Tongue (tissue), 2 donors: Measurements from ENCODE around the gene PREP. TPM values are rescaled to one million over a fixed set of nuclear protein-coding genes. Genes with fewer than 3 reads are reported as not detected.
"Not testable (repeated sequence)": the region's sequence is repeated elsewhere in the genome, so short reads cannot be mapped to it uniquely, and the experiment has no call there.

Experiments
- DNase-seq: peaks from one replicate; pipeline ENCODE4 v3.0.0-alpha.2; 2015
- total RNA-seq: library from RNA; depleted of rRNA; stranded (reverse); fragments of >200 nt; gene quantifications from one replicate; pipeline ENCODE4 v1.2.3, GENCODE V29; 2014

The PREP gene
- total RNA-seq, 1 donor from 2014 or later = 49.4 TPM

DNA sequence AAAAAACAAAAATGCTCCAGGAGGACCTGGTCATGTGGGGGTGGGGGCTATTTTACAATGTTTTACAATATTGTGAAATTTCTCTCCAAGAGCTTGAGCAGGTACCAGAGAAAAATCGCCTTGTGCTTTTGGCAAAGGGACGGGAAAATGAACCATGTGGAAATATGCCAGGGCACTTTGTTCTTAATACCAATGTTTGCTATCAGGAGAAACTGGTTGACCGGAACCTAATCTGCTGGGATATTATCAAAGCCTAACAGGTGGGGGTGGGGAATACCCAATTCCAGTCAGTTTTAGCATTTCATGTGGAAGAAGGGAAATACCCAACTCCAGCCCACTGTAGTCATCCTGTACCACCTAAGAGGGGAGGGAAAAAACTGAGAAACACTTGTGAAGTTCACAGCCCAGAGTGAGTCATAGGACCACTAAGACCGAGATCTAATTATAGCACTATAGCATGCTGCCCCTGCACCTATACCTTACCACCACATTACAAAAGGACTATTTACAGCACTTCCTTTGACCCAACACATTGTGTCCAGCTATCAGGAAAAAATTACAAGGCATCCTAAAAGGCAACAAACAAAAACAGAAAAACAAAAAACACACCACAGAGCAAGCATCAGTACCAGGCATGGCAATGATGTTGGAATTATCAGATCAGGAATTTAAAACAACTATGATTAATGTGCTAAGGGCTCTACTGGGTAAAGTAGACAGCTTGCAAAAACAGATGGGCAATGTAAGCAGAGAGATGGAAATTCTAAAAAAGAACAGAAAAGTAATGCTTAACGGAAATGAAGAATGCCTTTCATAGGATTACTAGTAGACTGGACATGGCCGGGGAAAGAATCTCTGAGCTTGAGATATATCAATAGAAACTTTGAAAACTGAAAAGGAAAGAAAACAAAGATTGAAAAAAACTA is 138.9 kb downstream of the PREP start:
- no peak for DNase-seq

DNA sequence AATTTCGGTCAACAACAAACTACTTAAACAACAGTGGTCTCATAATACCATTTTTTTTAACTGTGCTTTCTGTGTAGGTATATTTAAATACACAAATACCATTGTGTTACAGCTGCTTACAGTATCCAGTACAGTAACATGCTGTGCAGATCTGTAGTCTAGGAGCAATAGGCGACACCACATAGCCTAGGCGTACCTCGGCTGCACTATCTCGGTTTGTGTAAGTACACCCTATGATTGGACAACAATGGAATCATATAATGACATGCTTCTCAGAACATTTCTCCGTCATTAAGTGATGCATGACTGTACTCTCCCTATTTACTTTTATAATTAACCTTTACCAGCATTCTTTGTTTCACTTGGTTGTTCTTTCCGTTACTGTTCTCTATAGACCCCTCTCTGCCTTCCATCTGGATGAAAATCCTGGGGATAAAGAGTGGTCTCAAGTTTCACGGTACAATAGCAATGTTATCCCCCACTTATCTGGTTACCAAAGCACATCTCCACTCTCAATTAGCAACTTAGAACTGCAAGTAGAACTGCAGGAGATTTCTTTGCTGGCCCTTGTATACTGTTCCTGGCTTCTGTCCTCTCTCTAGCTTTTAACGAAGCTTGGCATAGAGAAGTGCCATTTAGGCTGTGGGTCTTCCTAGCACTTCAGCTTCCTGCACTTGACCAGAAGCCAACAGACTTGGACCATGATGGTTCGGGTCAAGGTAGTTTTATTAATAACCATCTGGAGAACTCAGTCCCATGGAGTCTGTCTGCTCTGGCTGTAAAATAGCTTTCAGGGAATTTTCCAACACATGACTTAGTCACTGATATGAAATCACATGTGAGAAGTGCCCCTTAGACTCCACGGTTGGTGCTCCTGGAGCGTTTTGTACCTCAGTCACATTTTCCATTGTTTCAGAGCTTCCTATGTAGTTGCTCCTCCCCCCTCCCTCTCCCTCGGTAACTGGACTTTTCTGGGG is 142.7 kb downstream of the PREP start:
- peak; percentile 24 for DNase-seq

DNA sequence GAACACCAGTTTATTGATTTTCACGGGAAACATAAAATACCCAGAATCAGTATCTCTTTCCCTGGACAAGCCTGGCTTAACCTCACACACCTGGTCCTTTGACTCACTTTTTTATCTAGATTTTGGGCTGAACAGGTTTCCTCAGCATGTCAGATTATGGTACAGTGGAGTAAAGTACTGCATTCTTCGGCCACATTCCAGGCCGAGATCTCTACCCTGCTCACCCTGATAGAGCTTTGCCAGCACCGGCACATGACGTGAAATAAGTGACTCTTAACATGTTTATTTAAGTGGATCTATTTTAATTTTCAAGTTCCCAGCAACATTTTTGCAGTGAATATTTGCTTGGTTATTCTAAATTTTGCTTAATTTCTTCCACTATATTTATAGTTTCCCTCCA is 144.1 kb downstream of the PREP start:
- no peak for DNase-seq

DNA sequence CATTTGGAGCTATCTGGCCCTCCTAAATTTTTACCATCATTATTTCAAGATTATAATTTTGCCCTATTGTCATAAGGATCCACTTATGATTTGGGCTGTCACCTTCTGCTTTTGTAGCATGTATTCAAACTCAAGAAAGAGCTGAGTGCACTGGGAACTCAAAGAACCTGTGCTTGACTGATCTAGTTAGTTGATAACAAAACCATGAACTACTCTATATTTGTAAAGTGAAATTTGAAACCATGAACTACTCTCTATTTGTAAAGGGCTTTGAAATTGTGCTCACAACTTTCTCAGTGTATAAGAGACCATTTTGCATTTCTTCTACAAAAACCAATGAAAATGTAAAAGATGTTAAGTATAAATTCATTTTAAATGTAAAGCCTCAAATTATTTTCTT is 145.5 kb downstream of the PREP start:
- DNase-seq = no peak

DNA sequence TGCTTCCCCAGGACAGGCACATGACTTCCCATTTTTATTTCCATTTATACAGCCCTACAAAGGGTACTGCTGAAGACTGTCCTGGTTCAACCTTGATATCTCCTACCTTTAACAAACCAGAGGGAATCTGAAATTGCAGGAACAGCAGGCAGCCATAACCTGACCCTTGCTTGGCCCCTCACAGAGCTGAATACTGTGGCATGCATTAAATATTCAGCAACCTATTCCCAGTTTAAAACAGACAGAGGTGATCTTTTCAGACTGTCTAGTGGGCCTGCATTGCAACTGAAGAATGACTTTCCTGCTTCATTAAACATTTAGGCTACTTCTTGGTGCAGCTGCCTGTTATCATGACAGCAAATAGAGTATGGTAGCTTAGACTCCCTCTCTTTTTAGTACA is 146.3 kb downstream of the PREP start:
- no peak for DNase-seq

DNA sequence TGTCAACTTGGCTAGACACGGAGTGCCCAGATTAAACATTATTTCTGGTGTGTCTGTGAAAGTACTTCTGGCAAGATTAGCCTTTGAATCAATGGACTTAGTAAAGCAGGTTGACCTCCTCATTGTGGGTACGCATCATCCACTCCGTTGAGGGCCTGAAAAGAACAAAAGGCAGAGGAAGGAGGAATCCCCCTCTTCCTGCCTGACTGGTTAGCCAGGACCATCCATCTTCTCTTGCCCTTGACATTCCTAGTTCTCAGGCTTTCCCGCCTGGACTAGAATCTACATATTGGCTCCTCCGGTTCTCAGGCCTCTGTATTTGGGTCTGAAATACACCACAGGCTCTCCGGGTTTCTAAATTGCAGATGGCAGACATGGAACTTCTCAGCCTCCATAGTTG is 149.1 kb downstream of the PREP start:
- no peak for DNase-seq

DNA sequence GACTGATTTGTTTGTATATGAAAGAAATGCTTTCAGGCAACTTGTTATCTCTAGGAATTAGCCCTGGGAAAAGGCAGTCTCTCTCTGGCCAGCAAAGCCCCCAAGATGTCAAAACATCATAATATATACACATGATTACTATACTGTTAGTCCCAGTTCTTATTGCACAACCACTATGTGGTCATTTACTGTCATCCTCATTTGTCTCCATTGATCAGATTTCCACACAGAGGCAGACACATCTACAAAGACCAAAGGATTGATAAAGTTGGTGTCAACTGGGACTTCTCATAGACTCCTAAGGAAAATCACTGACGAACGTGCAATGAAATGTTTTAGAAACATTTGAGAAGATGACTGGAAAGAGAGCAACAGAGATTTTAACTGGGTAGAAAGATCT is 151.2 kb downstream of the PREP start:
- DNase-seq = no peak

DNA sequence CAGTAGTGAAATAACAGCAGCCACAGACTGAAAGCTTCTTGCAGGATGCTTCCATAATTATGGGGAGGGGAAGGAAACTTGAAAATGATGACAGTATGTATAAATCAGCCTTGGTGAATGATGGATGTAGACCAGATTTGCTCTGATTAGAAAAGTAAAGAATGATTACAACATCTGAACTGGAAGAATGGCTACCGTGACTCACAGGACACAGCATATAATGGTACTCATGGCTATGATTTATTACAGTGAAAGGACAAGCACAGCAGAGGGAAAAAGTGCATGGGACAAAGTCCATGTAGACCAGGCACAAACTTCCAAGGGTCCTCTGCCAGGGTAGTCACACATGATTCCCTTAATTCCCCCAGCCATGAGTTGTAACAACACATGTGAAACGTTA is 152.3 kb downstream of the PREP start:
- no peak for DNase-seq

DNA sequence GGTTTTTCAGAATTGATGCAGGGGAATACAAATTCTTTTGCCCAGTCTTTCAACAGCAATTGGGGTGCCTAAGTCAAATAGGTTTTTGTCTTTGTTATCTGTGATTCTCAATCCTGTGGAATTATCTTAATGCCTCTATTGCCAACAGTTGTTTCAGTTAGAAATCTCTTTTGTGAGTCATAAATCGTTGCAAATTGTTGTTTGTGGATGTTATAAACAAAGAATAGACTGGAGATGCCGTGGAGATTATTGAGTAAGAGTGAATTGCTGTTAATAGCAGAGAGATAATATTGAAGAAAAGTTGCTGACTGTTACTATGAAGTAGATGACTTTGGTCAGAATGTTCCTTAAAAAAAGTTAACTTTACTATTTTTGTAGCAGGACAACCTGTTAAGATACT is 159.4 kb downstream of the PREP start:
- no peak for DNase-seq

DNA sequence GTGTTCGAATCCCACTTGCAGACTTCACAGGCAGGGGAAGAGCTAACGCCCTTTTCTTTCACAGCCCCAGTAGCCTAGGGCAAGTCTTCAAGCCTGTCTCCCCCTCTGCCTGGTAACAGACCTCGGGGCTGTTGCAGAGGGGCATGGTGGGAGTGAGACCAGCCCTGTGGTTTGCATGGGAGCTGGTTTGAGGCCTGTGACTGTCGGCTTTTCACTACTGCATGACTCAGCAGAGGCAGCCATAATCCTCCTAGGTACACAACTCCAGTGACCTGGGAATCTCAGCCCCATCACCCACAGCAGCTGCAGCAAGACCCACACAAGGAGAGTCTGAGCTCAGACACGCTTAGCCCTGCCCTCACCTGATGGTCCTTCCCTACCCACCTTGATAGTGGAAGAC is 167.7 kb downstream of the PREP start:
- no peak for DNase-seq

DNA sequence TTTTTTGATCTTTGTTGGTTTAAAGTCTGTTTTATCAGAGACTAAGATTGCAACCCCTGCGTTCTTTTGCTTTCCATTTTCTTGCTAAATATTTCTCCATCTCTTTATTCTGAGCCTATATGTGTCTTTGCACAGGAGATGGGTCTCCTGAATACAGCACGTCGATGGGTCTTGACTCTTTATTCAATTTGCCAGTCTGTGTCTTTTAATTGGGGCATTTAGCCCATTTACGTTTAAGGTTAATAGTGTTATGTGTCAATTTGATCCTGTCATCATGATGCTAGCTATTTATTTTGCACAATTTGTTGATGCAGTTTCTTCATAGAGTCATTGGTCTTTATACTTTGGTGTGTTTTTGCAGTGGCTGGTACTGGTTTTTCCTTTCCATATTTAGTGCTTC is 171.1 kb downstream of the PREP start:
- DNase-seq = not testable (repeated sequence)

Other genes with a start within 250 kb of the PREP start
- 70.0 TPM for gene POPDC3, start 223.1 kb downstream of the PREP start, total RNA-seq